Spleen (tissue), 11 donors: ENCODE measurements around the gene MTPN. TPM values are rescaled to one million over a fixed set of nuclear protein-coding genes. Genes with fewer than 3 reads are reported as not detected.

ENCODE experiments used
- DNase-seq: peaks from one replicate; pipeline ENCODE4 v3.0.0-alpha.2; 2020
- H3K27ac ChIP-seq, 8 donors: fragments of 200-600 bp; sonication (generic) in 7 of 8; 1 replicate in 4 of 8; 2 replicates in 4 of 8; pipeline versions ENCODE4 v1.5.0 to v1.8.0; 2016 to 2021; ENCODE audit warnings: inconsistent platforms in 4 of 8, mild to moderate bottlenecking in 4 of 8, moderate library complexity in 1 of 8
- H3K27me3 ChIP-seq, 7 donors: fragments of 200-600 bp; sonication (generic) in 6 of 7; replicated peaks in 1 of 7; 1 replicate in 4 of 7; 2 replicates in 3 of 7; pipeline versions ENCODE4 v1.5.0 to v1.8.0; 2016 to 2021; ENCODE audit warnings: inconsistent platforms in 3 of 7, mild to moderate bottlenecking in 1 of 7
- H3K36me3 ChIP-seq, 6 donors: fragments of 200-600 bp; sonication (generic) in 5 of 6; 1 replicate in 4 of 6; 2 replicates in 2 of 6; pipeline versions ENCODE4 v1.5.0 to v1.8.0; 2016 to 2021; ENCODE audit warnings: inconsistent platforms in 2 of 6
- H3K4me1 ChIP-seq, 6 donors: fragments of 200-600 bp; sonication (generic) in 5 of 6; 1 replicate in 3 of 6; 2 replicates in 3 of 6; pipeline versions ENCODE4 v1.5.0 to v1.8.0; 2016 to 2021; ENCODE audit warnings: inconsistent platforms in 3 of 6
- H3K4me3 ChIP-seq, 8 donors: fragments of 200-600 bp; sonication (generic) in 7 of 8; 1 replicate in 4 of 8; 2 replicates in 4 of 8; pipeline versions ENCODE4 v1.5.0 to v1.8.0; 2016 to 2021; ENCODE audit warnings: inconsistent platforms in 4 of 8, mild to moderate bottlenecking in 4 of 8, moderate library complexity in 2 of 8
- H3K9me3 ChIP-seq, 8 donors: fragments of 200-600 bp; sonication (generic) in 7 of 8; 1 replicate in 4 of 8; 2 replicates in 4 of 8; pipeline versions ENCODE4 v1.5.0 to v1.8.0; 2016 to 2021; ENCODE audit warnings: inconsistent platforms in 4 of 8
- CTCF ChIP-seq, 11 experiments: fragments of 200-600 bp in 7 of 11; fragments of 450-650 bp in 4 of 11; sonication (generic) in 4 of 11; IDR thresholded peaks in 8 of 11; conservative IDR thresholded peaks in 3 of 11; 1 replicate in 7 of 11; 2 replicates in 4 of 11; pipeline versions ENCODE4 v1.4.0 to v1.8.0; 2016 to 2021; ENCODE audit warnings: antibody characterized with exemption in 11 of 11, inconsistent platforms in 4 of 11, mild to moderate bottlenecking in 1 of 11
- POLR2A ChIP-seq, 3 donors: fragments of 450-650 bp; IDR thresholded peaks; one replicate each; pipeline ENCODE4 v1.5.1; 2017; ENCODE audit warnings: antibody characterized with exemption in 3 of 3, mild to moderate bottlenecking in 1 of 3
- POLR2AphosphoS5 ChIP-seq, 3 donors: sonication (generic); formaldehyde crosslinking; IDR thresholded peaks; one replicate each; pipeline ENCODE4 v1.5.1; 2017; ENCODE audit warnings: antibody characterized with exemption in 3 of 3
- WGBS, 5 donors: extraction: QIAGEN DNeasy Blood & Tissue Kit in 3 of 5; methylation state at CpG; one replicate each; pipeline versions ENCODE4 v1.1.5 to v1.1.7; 2013 to 2018; 5-methylcytosine and 5-hydroxymethylcytosine counted together
- intact Hi-C: fragments of 100-400 bp; cut with DNase I; formaldehyde crosslinking; loops from one replicate; pipeline ENCODE4 v1.15.0; 2023; ENCODE audit warnings: low total_unique reads
- polyA plus RNA-seq, 3 donors: library from polyadenylated mRNA; stranded (reverse); fragments of 200-250 nt; gene quantifications; one replicate each; pipeline ENCODE4 v1.2.1, GENCODE V29; 2013
- total RNA-seq, 7 donors: library from RNA; depleted of rRNA in 3 of 7; stranded (reverse); fragments of >200 nt in 3 of 7; fragmentation: NEBNext Ultra II Directional in 4 of 7; extraction: Animal tissue kit (Norgen Biotek cat#: 25700) in 4 of 7; gene quantifications; one replicate each; pipeline versions ENCODE4 v1.1.0 to v1.2.1, GENCODE V29; 2016 to 2021
- donor health status: healthy with polysubstance abuse.
- donor health status: DM: no; HTN: no; CAD: no; lungs with moderate emphysema.
- donor health status: DM: no; HTN: no; CAD: no.
- donor health status: Bipolar disorder and iron deficiency.
- donor health status: healthy.
- donor health status: DM: no; HTN: no; CAD: no.
- donor health status: DM: yes; HTN: yes; CAD: no.

The MTPN gene
- total and polyA plus RNA-seq, 10 donors, result 43.2 to 192 (median 157) TPM

GRCh38 chr7:135905355-135905754 lies 71.8 kb downstream of the MTPN start:
- Histone ChIP-seq H3K36me3 (no peaks in the 10 kb centered on the region), H3K4me3 (no peak overlapping the region), H3K9me3 (no peaks in the 10 kb centered on the region), H3K27ac (no peak overlapping the region), H3K4me1 (no peaks in the 10 kb centered on the region), H3K27me3 (no peaks in the 10 kb centered on the region)
- 48 to 78% (median 50%) methylated on average over 4 of the region's 4 CpGs for WGBS, 5 donors
- intact Hi-C loops, result no loop called here
- DNase-seq, result no peak
- TF ChIP-seq POLR2AphosphoS5 (IDR thresholded peaks at IDR 0.05) (no peak), CTCF (IDR thresholded peaks at IDR 0.05 in 8 of 11, conservative IDR thresholded peaks at IDR 0.05 in 3 of 11) (no peak), POLR2A (IDR thresholded peaks at IDR 0.05) (no peak)

- TF ChIP-seq CTCF (IDR thresholded peaks at IDR 0.05 in 8 of 11, conservative IDR thresholded peaks at IDR 0.05 in 3 of 11), result no peak
- H3K4me1 ChIP-seq, result no peaks in the 10 kb centered on the region
- no peak overlapping the region for H3K4me3 ChIP-seq
- intact Hi-C loops, result no loop called here
- H3K36me3 ChIP-seq, result no peaks in the 10 kb centered on the region
- DNase-seq, result no peak
- WGBS, 5 donors, result 55 to 71% (median 60%) methylated on average over 3 of the region's 3 CpGs
- H3K27ac ChIP-seq, result no peak overlapping the region
- no peaks in the 10 kb centered on the region for H3K27me3 ChIP-seq
- H3K9me3 ChIP-seq, result no peaks in the 10 kb centered on the region
Measured at GRCh38 chr7:135904282-135904681, 72.9 kb downstream of the MTPN start.

- intact Hi-C loops, result no loop called here
- Histone ChIP-seq H3K4me3 (no peak overlapping the region), H3K4me1 (no peaks in the 10 kb centered on the region), H3K27ac (no peak overlapping the region), H3K9me3 (no peaks in the 10 kb centered on the region), H3K27me3 (no peaks in the 10 kb centered on the region), H3K36me3 (no peaks in the 10 kb centered on the region)
- DNase-seq, result no peak
- TF ChIP-seq POLR2AphosphoS5 (IDR thresholded peaks at IDR 0.05) (no peak), CTCF (IDR thresholded peaks at IDR 0.05 in 8 of 11, conservative IDR thresholded peaks at IDR 0.05 in 3 of 11) (no peak), POLR2A (IDR thresholded peaks at IDR 0.05) (no peak)
- 79 to 92% (median 87%) methylated on average over 6 of the region's 6 CpGs for WGBS, 5 donors
Measured at GRCh38 chr7:135901585-135902540, 75.3 kb downstream of the MTPN start.

- intact Hi-C loops, result no loop called here
- H3K4me1 ChIP-seq, result no peaks in the 10 kb centered on the region
- DNase-seq, result no peak
- H3K4me3 ChIP-seq, result no peak overlapping the region
- no peaks in the 10 kb centered on the region for H3K36me3 ChIP-seq
- H3K9me3 ChIP-seq, result no peaks in the 10 kb centered on the region
- WGBS, 5 donors, result 78 to 83% (median 82%) methylated on average over 5 of the region's 5 CpGs
- H3K27me3 ChIP-seq, result no peaks in the 10 kb centered on the region
- no peak overlapping the region for H3K27ac ChIP-seq
- TF ChIP-seq CTCF (IDR thresholded peaks at IDR 0.05 in 8 of 11, conservative IDR thresholded peaks at IDR 0.05 in 3 of 11), result no peak
- TF ChIP-seq POLR2A (IDR thresholded peaks at IDR 0.05), result no peak
- TF ChIP-seq POLR2AphosphoS5 (IDR thresholded peaks at IDR 0.05), result no peak
Measured at GRCh38 chr7:135900065-135900546, 77.1 kb downstream of the MTPN start.
